SH-SY5Y (cell line): ENCODE results near the gene SIGLEC5.

ENCODE experiments used
- GATA2 ChIP-seq: IDR thresholded peaks from 2 replicates; pipeline ENCODE4 v1.6.1; 2011; ENCODE audit warnings: mild to moderate bottlenecking, low read depth, low read length
- GATA3 ChIP-seq: IDR thresholded peaks from 2 replicates; pipeline ENCODE4 v1.6.1; 2011; ENCODE audit warnings: low read depth, mild to moderate bottlenecking, low read length, moderate library complexity

DNA sequence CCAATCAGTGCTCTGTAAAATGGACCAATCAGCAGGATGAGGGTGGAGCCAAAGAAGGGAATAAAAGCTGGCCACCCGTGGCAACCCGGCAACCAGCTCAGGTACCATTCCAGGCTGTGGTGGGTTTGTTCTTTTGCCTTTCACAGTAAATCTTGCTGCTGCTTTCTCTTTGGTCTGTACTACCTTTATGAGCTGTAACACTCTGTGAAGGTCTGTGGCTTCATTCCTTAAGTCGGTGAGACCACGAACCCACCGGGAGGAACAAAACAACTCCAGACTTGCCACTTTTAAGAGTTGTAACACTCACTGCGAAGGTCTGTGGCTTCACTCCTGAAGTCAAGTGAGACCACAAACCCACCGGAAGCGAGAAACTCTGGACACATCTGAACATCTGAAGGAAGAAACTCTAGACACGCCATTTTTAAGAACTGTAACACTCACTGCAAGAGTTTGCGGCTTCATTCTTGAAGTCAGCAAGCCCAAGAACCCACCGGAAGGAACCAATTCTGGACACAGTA is 46.4 kb upstream of the SIGLEC5 start:
- TF ChIP-seq GATA2 (no peak), GATA3 (no peak)
